HG03571 (cell line): Measurements from ENCODE around the gene EIF5.
"Not testable (repeated sequence)": the region's sequence is repeated elsewhere in the genome, so short reads cannot be mapped to it uniquely, and the experiment has no call there.

Experiments
- ATAC-seq: cut with Tn5 transposase; IDR thresholded peaks from one replicate; pipeline ENCODE4 v1.9.1; 2021; ENCODE audit not compliant: unreplicated experiment

Gene EIF5

GRCh38 chr14:103334644-103335622, 896 bp downstream of the EIF5 start:
- peak; percentile 14 for ATAC-seq

- no peak for ATAC-seq
These were observed 2.2 kb downstream of the EIF5 start for GRCh38 chr14:103336191-103336590.

- ATAC-seq: no peak
These were observed 3.8 kb downstream of the EIF5 start for GRCh38 chr14:103337794-103338193.

- no peak for ATAC-seq
These were observed 5.5 kb downstream of the EIF5 start for GRCh38 chr14:103339561-103339960.

GRCh38 chr14:103340480-103341212, 6.6 kb downstream of the EIF5 start:
- ATAC-seq: no peak

- no peak for ATAC-seq
These were observed 7.5 kb downstream of the EIF5 start for GRCh38 chr14:103341250-103342129.

GRCh38 chr14:103343164-103343879, 9.3 kb downstream of the EIF5 start:
- ATAC-seq: no peak

GRCh38 chr14:103343905-103344797, 10.1 kb downstream of the EIF5 start:
- no peak for ATAC-seq

GRCh38 chr14:103346286-103346685, 12.2 kb downstream of the EIF5 start:
- no peak for ATAC-seq

GRCh38 chr14:103347091-103347815, 13.2 kb downstream of the EIF5 start:
- ATAC-seq: no peak

GRCh38 chr14:103348154-103348553, 14.1 kb downstream of the EIF5 start:
- ATAC-seq: no peak

GRCh38 chr14:103349982-103350381, 15.9 kb downstream of the EIF5 start:
- no peak for ATAC-seq

- ATAC-seq: no peak
These were observed 19.3 kb downstream of the EIF5 start for GRCh38 chr14:103353362-103353761.

- ATAC-seq: no peak
These were observed 20.1 kb downstream of the EIF5 start for GRCh38 chr14:103354141-103354540.

- ATAC-seq: no peak
These were observed 22.1 kb downstream of the EIF5 start for GRCh38 chr14:103356024-103356682.

GRCh38 chr14:103357552-103357951, 23.5 kb downstream of the EIF5 start:
- ATAC-seq: not testable (repeated sequence)

GRCh38 chr14:103360548-103360947, 26.5 kb downstream of the EIF5 start:
- ATAC-seq: no peak

- no peak for ATAC-seq
These were observed 27.8 kb downstream of the EIF5 start for GRCh38 chr14:103361867-103362266.
